ENCODE measurements around the gene UGT1A9.

GRCh38 chr2:233807966-233808935, 136.6 kb downstream of the UGT1A9 start:
- TF ChIP-seq GABPA (IDR thresholded peaks at IDR 0.05; ENCODE audit: low read depth), result no peak
- no peak for TF ChIP-seq POLR2AphosphoS5 (IDR thresholded peaks at IDR 0.05; ENCODE audit: low read depth)
